AG09319 (cell line): Measurements from ENCODE around the gene FCGR2B.
"Not testable (repeated sequence)": the region's sequence is repeated elsewhere in the genome, so short reads cannot be mapped to it uniquely, and the experiment has no call there.

ENCODE experiments used
- DNase-seq: peaks from one replicate; pipeline ENCODE4 v3.0.0-alpha.2; 2010; ENCODE audit warnings: low read depth; ENCODE audit errors: extremely low read depth
- CTCF ChIP-seq: IDR thresholded peaks from 2 replicates; pipeline ENCODE4 v1.5.1; 2011; ENCODE audit warnings: low read depth, mild to moderate bottlenecking, inconsistent platforms, low read length, moderate library complexity

Gene FCGR2B

GRCh38 chr1:161643481-161644208 lies 19.3 kb upstream of the FCGR2B start:
- DNase-seq: not testable (repeated sequence)

DNA sequence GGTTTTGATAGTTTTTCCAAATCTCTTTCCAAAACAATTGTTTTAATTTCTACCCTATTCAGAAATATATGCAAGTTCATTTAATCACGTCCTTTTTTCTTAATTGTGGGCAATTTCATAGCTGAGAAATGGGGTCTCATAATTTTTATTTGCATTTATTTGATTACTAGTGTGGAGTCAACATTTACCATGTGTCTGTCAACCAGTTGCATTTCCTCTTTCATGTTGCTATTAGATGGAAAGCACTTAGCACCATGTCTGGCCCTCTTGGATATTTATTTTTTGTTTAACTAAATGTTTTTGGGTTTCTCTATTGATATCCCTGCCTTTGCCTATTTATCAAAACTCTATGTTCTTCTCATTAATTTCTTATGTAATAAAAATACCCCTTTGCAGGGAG lies 18.1 kb upstream of the FCGR2B start:
- not testable (repeated sequence) for DNase-seq

DNA sequence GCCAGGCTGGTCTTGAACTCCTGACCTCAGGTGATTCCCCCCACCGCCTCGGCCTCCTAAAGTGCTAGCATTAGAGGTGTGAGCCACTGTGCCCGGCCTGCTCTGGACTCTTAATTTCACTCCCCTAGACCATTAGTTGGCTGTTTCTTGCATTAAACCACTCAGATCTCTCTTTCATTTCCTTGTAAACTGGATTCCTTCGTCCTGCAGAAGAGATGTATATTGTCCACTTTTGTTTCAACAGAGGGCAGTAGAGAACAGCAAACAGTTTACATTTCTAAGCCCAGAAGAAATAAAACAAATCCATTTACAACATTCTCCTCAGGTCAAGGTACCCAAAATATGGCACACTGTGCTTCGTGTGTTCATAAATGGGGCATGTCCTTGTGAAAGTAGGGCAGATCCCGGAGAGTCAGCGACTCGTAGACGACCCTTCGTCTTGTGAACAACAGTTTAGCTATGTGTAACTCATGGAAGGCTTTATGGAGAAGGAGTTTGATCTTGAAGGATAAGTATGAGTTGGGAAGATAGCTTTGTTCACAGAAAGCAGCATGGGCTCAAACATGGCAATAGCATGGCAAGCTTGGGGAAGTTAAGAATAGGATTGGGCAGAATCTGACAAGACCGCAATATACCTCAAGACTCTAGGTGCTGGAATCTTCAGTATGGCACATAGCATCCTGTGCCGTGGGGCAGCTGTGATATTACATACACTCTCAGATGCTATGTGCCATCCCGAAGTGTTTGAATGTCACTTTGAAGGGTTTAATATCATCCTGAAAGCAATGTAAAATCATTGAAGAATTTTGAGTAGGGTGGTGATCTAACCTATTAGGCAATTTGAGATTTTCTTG lies 15.2 kb upstream of the FCGR2B start:
- peak; percentile 18 for DNase-seq
- peak; percentile 51 for TF ChIP-seq CTCF

DNA sequence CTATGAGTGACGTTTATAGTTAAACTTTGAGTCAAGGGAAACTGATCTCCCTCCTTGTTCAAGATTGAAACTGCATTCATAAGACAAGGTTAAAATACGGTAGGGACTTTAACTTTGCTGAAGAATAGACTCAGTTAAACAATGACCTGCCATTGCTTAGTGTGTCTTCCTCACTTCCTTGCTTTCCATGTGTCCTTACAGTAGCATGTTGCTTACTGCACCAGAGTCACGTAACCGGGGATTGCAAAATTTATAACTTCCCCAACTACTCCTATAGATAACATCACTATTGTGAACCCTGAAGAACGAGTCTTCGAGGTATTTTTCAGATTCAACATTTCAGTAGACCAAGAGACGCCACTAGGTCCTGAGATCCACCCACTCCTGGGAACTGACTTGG lies 9.4 kb upstream of the FCGR2B start:
- not testable (repeated sequence) for DNase-seq

- not testable (repeated sequence) for DNase-seq
Measured at GRCh38 chr1:161653971-161654370, 9.0 kb upstream of the FCGR2B start.

DNA sequence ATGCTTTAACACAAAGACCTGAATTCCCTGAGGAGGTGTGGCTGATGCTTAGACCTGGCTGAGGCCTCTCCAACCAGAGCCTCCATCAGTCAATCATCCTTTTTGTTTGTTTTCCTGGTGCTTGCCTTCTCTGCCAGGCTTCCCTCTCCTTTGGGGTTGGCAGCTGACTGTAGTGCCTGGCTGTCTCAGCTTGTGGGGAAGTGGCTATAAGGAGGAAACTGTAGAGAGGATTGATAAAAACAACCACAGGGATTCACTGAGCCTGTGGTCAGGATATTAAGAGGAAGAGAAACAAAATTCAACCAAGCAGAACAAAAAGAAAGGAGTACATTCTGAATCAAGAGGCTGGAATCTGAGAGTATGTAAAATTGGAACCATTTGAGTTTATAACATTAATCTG lies 4.4 kb upstream of the FCGR2B start:
- DNase-seq: not testable (repeated sequence)

GRCh38 chr1:161661660-161662311 lies 1.2 kb upstream of the FCGR2B start:
- DNase-seq: not testable (repeated sequence)

DNA sequence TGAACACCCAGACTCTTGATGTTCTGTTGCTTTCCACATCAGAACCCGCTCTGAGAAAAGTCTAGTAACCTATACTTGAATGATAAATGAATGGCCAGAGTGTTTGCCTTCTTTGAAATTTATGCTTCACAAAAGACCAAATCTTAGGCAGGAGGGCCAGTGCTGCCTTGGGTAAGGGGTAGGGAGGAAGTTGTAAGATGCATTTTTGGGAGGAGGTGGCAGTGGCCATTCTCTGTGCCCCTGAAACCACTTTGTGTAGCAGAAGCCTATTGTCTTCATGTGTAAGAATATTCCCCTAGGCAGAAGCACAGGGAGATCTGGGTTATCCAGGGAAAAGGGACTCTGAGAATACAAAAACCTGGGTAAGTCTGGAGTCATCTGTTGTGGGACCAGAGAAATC lies 626 bp downstream of the FCGR2B start:
- DNase-seq: not testable (repeated sequence)

DNA sequence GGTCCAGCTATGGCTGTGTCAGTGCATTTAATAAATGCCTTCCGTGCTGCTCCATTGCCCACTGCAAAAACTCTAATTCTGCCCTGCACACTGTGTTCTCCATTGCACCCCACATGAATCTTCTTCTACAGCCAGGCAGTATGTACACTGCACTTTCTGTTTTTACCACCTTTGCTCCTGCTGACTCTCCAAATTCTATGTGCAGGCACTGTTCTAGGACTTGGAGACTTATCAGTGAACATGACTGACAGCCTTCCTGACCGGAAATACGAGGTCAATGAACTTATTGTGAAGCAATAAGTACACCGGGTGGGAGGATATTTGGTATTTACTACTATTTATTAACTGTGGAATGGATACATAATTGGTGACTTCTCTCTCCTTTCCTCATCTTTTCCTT lies 1.7 kb downstream of the FCGR2B start:
- not testable (repeated sequence) for DNase-seq

DNA sequence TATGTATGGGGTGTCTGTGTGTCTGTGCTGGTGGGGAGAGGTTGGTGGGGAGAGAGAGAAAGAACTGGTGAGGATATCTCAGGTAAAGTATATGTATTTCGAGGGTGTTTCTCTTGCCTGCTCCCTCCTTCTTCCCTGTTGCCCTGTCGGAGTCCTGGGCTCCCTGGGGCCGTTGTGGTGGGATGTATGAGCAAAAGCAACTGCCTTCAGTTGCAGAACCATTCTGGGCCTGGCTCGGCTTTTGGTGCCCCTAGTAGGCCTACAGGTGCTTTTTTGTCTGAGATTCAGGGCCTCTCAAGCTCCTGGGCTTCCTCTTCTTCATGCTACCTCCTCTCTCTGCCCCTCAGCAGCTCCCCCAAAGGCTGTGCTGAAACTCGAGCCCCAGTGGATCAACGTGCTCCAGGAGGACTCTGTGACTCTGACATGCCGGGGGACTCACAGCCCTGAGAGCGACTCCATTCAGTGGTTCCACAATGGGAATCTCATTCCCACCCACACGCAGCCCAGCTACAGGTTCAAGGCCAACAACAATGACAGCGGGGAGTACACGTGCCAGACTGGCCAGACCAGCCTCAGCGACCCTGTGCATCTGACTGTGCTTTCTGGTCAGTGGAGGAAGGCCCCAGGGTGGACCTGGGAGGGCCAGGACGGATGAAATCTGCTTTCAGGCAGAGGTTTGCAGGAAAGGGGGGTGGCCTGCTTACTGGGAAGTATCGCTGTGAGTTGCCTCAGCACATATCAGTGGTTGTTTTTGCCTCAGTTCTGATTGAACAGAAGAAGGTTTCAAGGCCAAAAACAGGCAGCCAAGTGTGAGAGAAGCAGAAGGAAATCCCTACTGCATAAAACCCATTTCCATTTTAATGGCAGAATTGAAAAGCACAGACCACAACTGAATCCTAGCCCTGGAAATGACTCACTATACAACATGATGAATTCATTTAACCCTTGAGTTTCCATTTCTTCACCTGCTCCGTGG lies 8.4 kb downstream of the FCGR2B start:
- not testable (repeated sequence) for DNase-seq

DNA sequence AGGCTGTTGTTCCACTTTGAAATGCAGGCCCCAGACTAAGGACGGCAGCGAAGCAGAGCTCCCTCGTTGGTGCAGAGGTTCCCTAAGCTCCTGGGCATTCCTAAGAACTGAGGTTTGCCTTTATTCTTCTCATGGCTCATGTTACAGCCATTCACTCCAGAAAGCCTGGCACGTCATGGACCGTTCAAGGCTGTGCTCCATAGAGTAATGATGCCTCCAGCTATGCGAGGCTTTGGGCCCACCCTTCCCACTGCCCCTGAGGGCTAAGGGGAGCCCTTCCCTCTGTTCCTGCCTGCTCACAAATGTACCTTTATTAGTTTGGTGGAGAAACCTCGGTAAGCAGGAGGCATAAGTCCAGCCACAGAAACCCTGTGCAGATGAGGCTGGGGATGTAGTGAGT lies 10.5 kb downstream of the FCGR2B start:
- not testable (repeated sequence) for DNase-seq

DNA sequence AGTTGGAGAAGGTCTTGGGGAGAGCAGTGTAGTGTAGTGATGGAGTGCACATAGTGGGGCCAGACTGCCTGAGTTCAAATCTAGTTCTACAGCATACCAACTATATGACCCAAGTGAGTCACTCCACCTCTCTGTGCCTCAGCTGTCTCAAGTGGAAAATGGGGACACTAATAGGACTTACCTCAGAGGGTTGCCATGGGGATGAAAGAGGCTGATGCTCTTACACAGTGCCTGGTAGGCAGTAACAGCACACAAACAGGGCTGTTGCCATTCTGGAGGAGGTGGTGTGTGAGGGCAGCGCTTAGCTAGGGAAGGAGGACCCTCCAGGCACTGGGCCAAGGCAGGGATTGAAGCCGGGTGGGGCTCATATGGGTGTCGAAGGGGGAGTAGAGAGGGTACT lies 11.5 kb downstream of the FCGR2B start:
- DNase-seq: not testable (repeated sequence)

GRCh38 chr1:161674908-161675307 lies 12.0 kb downstream of the FCGR2B start:
- DNase-seq: not testable (repeated sequence)
